Body of pancreas (tissue), 4 donors: Measurements from ENCODE around the gene SPAM1.

Source experiments
- POLR2A ChIP-seq, 3 donors: fragments of 450-650 bp; IDR thresholded peaks; one replicate each; pipeline ENCODE4 v1.6.1; 2016; ENCODE audit warnings: antibody characterized with exemption in 3 of 3, mild to moderate bottlenecking in 2 of 3
- TF ChIP-seq, protein P1 (sequence below), 7 experiments: fragments of 450-650 bp in 4 of 7; fragments of 200-600 bp in 3 of 7; sonication (generic) in 3 of 7; IDR thresholded peaks; one replicate each; pipeline ENCODE4 v1.5.1; 2016 to 2019; ENCODE audit warnings: antibody characterized with exemption in 7 of 7

DNA sequence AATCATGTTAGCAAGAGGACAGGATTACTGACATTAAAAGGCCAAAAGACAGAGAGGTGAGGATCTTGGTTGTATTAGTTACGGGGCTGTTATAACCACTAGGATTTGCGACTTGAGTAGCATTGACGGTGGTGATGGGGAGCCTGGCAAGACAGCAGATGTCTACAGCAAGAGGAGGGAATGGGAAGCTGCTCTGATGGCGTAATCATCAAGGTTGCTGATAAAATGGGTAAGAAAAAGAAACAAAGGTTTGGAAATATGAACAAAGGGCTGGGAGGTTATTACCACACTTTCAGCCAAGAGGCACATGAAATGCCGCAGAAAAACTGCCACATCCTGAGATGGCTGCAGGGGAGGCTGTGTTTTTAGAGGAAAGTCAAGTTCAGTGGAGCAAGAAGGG, 73.9 kb downstream of the SPAM1 start:
- TF ChIP-seq POLR2A (IDR thresholded peaks at IDR 0.05): no peak
- TF ChIP-seq, protein P1, sequence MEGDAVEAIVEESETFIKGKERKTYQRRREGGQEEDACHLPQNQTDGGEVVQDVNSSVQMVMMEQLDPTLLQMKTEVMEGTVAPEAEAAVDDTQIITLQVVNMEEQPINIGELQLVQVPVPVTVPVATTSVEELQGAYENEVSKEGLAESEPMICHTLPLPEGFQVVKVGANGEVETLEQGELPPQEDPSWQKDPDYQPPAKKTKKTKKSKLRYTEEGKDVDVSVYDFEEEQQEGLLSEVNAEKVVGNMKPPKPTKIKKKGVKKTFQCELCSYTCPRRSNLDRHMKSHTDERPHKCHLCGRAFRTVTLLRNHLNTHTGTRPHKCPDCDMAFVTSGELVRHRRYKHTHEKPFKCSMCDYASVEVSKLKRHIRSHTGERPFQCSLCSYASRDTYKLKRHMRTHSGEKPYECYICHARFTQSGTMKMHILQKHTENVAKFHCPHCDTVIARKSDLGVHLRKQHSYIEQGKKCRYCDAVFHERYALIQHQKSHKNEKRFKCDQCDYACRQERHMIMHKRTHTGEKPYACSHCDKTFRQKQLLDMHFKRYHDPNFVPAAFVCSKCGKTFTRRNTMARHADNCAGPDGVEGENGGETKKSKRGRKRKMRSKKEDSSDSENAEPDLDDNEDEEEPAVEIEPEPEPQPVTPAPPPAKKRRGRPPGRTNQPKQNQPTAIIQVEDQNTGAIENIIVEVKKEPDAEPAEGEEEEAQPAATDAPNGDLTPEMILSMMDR (IDR thresholded peaks at IDR 0.05): no peak
